NCI-H2171 treated with DMSO at 0.1 percent for 48 hours (cell line): ENCODE measurements around the gene SCNN1B.

Experiments
- DNase-seq: peaks from one replicate; lab custom pipeline; 2025; lab: John Stamatoyannopoulos, UW

The SCNN1B gene

DNA sequence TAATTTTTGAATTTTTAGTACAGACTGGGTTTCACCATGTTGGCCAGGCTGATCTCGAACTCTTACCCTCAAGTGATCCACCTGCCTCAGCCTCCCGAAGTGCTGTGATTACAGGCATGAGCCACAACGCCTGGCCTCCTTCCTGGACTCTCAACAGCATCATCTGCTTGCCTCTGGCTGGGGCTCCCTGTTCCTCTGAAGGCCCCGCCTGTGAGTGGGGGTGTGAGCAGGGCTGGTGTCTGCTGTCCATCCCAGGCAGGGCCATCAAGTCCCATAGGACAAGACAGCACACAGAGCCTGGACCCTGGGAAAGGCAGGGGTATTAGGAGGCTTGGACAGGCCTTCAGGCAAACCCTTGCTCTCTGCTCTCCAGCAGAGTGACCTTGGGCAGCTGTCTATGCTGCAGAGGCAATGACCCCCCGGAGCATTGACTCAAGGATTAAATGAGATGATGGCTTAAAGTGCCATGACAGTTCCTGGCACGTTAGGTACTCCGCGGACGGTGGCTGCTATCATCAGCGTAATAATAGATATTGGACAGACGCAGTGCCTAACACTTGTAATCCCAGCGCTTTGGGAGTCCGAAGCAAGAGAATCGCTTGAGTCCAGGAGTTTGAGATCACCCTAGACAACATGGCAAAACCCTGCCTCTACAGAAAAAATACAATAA, 19.2 kb downstream of the SCNN1B start:
- DNase-seq: no peak

DNA sequence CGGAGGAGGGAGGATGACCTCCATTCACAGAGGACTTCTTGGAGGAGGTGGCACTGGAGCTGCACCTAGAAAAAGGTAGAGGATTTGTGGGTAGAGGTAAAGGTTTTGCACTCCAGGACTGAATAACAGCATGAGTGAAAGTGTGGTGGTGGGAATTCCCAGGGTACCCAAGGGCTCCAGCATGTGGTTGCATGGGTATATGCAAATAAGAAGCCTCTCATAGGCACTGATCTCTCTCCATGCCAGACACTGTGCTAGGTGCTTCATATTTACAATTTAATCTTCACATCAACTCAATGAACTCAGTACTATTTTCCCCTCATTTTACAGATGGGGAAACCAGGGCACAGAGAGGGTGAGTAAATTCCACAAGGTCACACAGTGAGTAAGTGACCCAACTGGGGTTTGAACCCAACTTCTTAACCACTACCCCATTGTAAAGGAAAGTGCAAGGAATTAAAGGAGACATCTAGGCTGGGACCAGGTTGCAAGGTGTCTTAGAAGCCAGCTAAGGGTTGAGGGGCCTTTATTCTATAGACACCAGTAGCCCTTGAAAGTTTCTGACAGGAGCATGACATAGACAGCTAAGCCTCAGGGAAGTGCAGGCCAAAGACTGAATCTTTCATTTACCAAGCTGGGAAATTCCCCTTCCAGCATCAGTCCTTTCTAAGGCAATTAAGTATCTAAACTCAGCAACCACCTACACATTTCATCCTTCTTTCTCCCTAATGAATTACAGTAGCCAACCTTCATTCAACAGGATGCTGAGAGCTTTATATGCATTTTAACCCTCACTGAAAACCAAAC, 21.3 kb downstream of the SCNN1B start:
- no peak for DNase-seq

DNA sequence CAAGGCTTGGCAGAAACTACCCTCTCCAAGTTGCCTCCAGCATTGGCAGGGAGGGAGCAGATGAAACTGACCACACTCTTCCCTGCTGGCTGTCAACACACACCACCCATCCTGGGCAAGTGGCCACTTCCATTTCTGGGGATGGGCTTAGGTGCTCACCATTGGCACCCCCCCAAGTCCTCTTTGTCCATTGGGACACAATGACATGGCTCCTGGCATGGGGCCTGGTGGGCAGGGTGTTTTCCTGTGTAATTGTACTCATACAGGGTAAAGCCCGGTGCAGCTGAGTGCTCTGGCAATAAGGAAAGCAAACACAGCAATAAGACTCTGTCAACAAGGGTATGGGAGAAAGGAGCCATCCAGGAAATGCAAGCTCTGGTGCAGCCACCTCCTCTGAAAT, 22.6 kb downstream of the SCNN1B start:
- no peak for DNase-seq

DNA sequence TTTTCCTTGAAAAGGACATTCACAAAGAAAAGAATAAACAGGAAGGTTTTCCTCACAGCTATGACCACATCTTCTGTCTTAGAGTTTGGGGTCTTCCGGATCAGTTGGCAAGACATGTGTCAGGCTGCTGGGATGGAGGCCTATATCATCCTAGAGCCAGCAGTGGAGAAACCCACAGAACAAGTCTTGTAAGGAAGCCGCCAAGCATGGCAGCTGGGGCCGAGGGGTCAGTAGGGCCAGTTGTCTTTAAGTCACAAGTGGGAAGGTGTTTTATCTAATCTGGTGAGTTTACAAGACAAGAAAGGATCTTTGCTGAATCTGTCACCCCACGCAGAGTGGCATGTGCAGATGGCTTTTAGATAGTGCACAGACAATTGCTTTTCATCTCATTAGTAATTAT, 25.7 kb downstream of the SCNN1B start:
- no peak for DNase-seq

DNA sequence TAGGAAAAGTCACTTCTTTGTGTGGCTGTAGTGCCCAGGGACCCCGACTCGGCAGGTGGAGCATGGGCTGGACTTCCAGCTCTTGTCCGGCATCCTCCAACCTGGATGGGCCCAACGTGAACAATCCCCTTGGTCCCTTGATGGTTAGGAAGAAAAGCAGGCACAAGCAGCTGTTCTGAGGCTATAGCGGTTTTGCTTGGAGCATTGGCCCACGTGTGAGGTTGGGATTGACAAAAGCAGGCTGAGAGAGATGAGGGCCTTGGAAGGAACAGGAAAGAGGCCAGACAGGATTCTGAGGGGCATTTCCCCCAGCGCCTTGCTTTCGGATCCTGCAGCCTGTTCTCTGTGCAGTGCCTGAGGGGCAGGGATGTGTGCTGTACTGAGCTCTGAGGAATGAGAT, 28.1 kb downstream of the SCNN1B start:
- DNase-seq: no peak

DNA sequence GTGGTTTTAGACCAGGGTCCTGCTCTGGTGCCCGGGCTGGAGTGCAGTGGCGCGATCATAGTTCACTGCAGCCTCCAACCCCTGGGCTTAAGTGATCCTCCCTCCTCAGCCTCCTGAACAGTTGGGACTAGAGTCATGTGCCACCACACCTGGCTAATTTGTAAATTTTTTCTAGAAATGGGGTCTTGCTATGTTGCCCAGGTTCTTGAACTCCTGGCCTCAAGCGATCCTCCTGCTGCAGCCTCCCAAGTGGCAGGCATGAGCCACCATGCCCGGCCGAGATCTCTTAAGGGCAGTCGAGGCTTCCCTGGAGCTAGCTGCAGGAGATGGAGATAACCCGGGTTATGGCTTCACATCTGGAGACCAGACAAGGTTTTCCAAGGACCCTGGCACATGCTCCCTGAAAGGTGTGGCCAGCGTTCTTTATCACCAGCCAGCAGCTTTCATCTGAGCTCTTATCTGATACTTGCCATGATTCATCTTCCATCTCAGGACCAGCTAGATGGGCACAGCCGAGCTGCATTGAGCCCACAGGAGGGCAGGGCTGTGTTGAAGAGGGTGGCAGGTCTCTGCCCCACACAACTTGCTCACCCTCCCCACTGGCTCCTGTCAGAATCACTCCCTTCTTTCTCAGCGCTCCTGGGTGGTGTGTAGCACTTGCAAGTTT, 28.6 kb downstream of the SCNN1B start:
- no peak for DNase-seq

DNA sequence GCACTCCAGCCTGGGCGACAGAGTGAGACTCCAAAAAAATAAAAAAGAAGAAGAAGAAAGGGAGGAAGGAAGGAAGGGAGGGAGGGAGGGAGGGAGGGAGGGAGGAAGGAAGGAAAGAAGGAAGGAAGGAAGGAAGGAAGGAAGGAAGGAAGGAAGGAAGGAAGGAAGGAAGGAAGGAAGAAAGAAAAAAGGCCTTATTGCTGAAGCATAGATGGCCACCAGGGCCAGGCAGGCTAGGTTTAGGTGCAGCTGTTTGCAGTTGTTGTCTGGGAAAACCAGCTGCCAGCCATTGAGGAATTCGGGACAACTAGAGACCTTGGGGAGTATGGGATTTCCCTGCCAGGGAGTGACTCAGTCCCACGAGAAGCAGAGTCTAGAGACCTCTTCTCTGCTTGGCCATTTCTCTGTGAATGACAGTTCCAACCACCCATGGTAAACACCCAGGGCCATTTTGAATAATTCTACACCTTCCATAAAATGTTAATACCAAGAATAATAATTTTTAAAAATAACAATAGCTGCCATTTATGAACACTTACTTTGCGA, 31.0 kb downstream of the SCNN1B start:
- peak; percentile 44 for DNase-seq

DNA sequence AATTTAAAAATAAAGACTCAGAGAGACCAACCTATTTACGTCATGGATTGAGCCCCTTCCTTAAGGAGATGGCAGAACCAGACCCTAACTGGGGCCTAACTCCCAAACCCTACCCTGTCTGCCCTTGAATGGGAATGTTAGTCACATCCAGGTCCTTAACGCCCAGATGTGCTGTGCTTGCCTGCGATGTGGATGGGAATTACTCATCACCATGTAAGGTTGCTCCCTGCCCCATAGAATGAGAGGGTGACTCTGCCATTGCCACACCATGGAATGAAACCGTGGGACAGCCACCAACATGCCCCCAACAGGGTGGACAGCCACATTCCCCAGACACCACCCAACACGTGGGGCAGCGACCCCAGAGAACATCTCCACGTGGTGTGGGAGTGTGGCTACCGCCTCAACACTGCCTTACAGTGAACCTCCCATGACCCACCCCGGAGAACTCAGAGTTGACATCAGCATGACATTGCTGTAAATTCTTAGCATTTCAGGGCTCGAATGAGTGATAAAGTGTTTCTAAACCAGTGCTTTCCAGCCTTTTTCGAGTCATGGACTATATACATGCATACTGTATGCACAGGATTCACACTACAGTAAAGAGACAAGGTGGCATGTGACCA, 31.8 kb downstream of the SCNN1B start:
- DNase-seq: no peak

DNA sequence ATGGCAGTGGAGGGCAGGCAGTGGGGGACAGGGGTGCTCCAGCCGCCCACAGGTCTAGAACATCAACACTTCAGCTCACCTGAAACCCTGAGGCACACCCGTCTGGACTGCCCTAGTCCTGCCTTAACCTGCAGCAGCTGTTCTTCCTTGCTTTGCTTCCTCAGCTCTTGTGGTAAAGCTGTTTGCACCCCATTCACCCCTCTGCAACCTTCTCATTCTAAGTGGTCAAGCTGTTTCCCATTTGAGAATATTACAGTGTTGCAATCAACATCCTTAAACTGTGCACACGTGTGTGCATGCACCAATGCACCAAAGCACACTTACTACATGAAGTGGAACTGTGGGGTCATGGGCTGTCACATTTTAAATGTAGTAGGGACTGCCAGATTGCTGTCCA, 32.4 kb downstream of the SCNN1B start:
- DNase-seq: no peak

DNA sequence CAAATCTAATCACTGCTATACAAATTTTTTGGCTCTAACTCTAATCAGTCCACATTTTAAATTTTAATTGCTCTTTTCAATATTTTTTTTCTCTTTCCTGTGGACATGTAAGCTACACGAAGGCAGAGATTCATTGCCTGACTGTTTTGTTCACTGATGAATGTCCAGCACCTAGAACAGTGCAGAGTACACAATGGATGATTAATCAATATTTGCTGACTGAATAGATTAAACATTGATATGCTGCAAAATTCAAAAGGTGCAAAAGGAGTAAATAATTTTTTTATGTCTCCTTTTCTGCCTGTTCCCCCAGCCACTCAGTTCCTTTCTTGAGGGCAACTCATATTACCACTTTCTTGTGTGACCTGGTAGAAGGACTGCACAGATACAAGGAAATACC, 32.8 kb downstream of the SCNN1B start:
- DNase-seq: no peak

DNA sequence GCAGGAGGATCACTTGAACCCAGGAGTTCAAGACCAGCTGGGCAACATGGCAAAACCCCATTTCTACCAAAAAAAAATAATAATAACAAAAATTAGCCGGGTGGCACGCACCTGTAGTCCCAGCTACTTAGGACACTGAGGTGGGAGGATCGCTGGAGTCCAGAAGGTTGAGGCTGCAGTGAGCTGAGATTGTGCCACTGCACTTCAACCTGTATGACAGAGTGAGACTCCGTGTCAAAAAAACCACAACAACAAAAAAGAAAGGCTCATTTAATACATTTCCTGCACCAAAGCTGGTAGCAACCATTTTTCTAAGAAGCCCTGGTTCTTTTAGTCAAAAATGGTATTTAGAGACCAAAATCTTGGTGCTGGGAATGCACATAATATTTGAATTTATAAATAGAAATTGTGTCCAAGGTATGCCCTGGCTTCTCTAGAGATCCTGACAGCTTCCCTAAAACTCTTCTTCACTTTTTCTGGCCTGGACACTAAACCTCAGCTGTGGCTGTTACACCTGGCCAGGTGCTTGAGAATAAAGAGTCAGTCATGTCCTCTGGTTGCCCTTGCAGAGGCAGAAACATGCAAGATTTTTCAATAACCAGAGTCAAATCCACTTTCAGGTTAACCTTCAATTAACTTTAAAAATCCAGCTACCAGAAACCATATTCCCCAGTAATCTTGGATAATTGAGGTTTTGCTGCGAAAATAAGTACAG, 35.9 kb downstream of the SCNN1B start:
- no peak for DNase-seq

DNA sequence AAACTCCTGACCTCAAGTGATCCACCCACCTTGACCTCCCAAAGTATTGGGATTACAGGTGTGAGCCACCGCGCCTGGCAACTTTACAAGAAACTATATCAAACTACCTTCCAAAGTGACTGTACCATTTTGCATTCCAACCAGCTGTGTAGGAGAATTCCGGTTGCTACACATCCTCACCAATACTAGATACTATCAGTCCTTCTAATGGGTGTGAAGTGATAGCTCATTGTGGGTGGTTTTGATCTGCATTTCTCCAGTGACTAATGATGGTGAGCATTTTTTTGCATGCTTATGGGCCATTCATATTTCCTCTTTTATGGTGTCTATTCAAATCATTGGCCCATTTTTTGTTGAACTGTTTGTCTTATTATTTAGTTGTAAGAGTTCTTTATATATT, 37.7 kb downstream of the SCNN1B start:
- no peak for DNase-seq

DNA sequence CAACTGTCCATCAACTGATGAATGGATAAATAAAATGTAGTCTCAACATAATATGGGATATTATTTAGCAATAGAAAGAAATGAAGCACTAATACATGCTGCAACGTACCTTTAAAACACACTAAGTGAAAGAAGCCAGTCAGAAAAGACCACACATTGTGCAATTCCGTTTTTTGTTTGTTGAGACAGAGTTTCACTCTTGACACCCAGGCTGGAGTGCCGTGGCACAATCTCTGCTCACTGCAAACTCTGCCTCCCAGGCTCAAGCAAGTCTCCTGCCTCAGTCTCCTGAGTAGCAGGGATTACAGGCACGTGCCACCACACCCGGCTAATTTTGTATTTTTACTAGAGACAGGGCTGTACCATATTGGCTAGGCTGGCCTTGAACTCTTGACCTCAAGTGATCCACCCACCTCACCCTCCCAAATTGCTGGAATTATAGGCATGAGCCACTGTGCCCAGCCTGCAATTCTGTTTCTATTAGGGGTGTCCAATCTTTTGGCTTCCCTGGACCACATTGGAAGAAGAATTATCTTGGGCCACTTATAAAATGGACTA, 40.1 kb downstream of the SCNN1B start:
- no peak for DNase-seq

DNA sequence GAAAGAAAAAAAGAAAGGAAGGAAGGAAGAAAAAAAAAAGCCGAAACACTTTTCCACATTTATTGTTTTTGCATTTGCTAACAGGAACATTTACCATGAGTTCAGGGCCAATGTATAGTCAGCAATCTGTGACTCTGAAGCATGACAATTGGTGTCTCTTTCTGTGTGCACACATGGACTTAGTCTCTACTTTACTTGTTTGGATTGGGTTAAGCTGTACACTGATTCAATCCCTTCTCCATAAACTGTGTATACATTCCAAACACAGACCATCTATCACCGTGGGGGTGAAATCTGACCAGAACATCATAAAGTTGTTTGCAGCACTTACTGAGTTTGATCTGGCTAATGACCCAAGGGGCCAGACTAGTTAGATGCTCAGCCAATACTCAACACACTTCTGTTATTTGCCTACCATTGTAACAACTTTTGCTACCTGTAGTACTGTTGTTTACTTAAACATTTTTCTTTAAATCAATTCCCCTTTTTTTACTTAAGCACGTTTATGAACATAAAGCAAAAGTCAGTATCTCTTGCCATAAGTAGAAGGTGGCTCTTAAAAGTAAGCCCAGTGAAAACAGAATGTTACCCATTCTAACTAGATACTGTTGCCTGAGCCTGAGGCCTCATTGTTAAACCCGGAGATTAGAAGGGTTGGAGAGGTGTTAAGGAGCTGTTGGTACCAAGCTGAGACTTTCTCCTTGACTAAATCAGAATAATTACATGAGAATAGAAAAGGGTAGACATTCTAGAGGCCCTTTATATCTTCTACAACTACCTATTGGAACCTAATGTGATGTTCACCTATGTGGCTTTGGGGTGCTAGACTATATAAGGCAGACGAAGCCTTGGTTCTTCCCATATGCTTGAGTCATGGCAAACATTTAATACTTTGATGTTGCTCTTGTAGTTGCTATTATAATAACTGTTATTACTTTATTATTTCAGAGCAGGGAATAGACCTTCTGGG, 41.8 kb downstream of the SCNN1B start:
- DNase-seq: no peak

DNA sequence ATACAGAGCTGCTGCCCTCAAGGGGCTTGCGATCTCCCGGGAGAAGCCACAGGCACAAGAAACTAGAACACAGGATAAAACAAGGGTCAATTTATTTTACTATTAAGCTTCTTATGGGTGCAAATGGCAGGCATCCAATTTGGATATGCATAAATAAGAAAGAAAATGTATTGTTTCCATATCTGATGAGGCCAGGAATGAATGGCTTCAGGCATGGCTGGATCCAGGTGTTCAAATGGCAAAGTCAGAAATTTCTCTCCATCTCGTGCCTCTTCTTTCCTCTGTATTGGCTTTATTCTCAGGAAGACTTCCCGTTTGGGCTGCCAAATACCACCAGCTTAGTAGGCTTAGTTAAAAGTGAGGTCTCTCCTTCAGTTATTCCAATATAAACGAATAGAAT, 43.1 kb downstream of the SCNN1B start:
- no peak for DNase-seq

DNA sequence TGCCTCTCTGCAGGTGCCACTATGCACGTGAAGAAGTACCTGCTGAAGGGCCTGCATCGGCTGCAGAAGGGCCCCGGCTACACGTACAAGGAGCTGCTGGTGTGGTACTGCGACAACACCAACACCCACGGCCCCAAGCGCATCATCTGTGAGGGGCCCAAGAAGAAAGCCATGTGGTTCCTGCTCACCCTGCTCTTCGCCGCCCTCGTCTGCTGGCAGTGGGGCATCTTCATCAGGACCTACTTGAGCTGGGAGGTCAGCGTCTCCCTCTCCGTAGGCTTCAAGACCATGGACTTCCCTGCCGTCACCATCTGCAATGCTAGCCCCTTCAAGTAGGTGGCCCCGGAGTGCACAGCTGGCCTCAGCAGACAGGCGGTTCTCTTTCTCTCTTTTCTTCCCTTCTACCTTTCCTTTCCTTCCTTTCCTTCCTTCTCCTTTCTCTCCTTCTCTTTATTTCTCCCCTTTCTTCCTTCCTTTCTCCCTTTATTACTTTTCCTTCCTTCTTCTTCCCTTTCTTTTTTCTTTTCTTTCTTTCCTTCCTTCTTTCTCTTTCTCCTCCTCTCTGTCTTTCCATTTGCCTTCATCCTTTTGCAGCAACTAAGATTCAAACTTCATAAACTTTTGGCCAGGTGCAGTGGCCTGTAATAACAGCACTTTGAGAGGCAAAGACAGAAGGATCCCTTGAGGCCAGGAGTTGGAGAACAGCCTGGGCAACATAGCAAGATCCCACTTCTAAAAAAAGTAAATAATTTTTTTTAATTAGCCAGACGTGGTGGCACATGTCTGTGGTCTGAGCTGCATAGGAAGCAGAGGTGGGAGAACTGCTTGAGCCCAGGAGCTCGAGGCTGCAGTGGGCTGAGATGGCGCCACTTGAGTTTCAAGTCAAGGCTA, 46.7 kb downstream of the SCNN1B start:
- DNase-seq: no peak

DNA sequence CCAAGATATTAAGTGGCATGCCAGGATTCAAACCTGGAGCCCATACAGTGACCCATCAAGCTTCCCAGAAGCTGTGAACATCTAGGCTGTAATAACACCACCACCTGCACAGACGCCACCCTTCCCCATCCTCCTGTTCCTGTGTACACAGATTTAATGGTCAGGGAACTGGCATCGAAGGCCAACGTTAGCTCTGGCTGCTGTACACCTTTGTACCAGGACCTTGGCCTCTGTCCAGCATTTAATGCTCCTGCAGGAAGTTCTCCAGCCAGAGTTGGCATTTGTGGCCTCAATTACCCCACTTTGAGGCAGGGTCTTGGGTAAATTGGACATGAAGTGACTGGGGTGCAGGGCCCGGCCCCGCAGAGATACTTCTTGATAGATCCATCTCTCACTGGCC, 49.3 kb downstream of the SCNN1B start:
- DNase-seq: no peak

DNA sequence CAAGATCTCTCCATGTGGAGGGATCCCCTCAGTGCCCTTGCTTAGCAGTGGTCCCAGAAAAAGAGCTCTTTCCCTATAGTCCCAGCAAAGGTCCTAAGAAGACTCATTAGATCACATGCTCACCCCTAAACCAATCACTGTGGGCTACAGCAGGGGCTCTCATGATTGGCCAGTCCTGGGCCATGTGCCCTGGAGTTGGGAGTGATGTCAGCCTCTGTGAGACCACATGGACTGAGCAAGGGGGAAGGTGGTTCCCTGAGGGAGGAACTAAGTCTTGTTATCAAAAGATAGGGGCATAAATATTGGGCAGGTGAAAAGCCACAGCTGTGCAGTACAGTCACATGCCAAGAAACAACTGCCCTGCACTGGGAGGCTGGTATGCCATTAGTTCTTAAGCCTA, 51.3 kb downstream of the SCNN1B start:
- DNase-seq: peak; percentile 4

DNA sequence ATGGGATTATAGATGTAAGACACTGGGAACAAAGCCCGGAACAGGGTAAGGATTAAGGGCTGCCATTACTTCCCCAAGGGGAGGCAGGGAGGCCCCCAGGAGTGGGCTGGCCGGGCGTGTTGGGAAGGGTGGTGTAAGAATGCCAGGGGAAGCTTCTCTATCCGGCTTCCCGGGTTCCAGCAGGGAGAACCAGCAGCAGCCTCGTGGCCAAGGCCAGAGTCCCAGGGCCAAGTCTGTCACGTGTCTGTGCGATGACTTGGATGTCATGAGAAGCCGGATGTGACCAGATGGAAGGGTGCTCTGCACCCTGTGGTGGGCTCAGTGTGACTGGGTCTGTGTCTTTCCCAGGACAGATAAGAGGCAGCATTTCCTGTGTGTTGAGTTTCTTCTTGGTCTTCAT, 52.1 kb downstream of the SCNN1B start:
- DNase-seq: no peak
